WTC11 (cell line): ENCODE results near the gene WDR87. TPM values are rescaled to one million over a fixed set of nuclear protein-coding genes. Genes with fewer than 3 reads are reported as not detected.

Experiments
- ATAC-seq: fragments of 200-7000 bp; cut with Tn5 transposase; 2 replicates; pipeline ENCODE4 v1.10.0; 2021; ENCODE audit warnings: mild to moderate bottlenecking, moderate library complexity
- CTCF ChIA-PET: fragments of 300-600 bp; sonication (Branson Sonifier 250); formaldehyde crosslinking; loops from one replicate; lab custom pipeline; 2021; ENCODE audit warnings: antibody characterized with exemption; lab: Charles Lee
- POLR2A ChIA-PET: fragments of 350-600 bp; sonication (Branson Sonifier 250); formaldehyde crosslinking; loops from one replicate; lab custom pipeline; 2021; ENCODE audit warnings: antibody characterized with exemption; lab: Charles Lee
- DNase-seq: peaks from one replicate; pipeline ENCODE4 v3.0.0; 2021; ENCODE audit warnings: low spot score
- H3K27ac Mint-ChIP-seq: 2 replicates; pipeline ENCODE4 v1.8.0; 2021; ENCODE audit warnings: mixed read lengths
- H3K27me3 Mint-ChIP-seq: 2 replicates; pipeline ENCODE4 v1.8.0; 2021; ENCODE audit warnings: low read depth, mild to moderate bottlenecking, moderate library complexity, mixed read lengths
- H3K36me3 Mint-ChIP-seq: 2 replicates; pipeline ENCODE4 v1.8.0; 2021; ENCODE audit warnings: mixed read lengths
- H3K4me1 Mint-ChIP-seq: 2 replicates; pipeline ENCODE4 v1.8.0; 2022; ENCODE audit warnings: mixed read lengths
- H3K4me3 Mint-ChIP-seq: 2 replicates; pipeline ENCODE4 v1.8.0; 2021; ENCODE audit warnings: mild to moderate bottlenecking, moderate library complexity, mixed read lengths
- H3K9me3 Mint-ChIP-seq: 2 replicates; pipeline ENCODE4 v1.8.0; 2021; ENCODE audit warnings: mixed read lengths
- ATF6 ChIP-seq: sonication (generic); formaldehyde crosslinking; IDR thresholded peaks from 2 replicates; pipeline ENCODE4 v1.8.1; 2023; ENCODE audit warnings: mild to moderate bottlenecking, missing genetic modification reagents
- FOXP1 ChIP-seq: sonication (generic); formaldehyde crosslinking; IDR thresholded peaks from 2 replicates; pipeline ENCODE4 v1.8.0; 2022; ENCODE audit warnings: missing genetic modification reagents, mild to moderate bottlenecking, moderate library complexity, borderline replicate concordance
- FOXP4 ChIP-seq: sonication (generic); formaldehyde crosslinking; IDR thresholded peaks from 2 replicates; pipeline ENCODE4 v1.8.0; 2022; ENCODE audit warnings: mild to moderate bottlenecking, missing genetic modification reagents
- GTF2I ChIP-seq: fragments of 250-450 bp; sonication (Bioruptor Pico); conservative IDR thresholded peaks from 2 replicates; pipeline ENCODE4 v1.4.0; 2021; ENCODE audit warnings: mild to moderate bottlenecking
- JAZF1 ChIP-seq: fragments of 250-450 bp; sonication (Bioruptor Pico); IDR thresholded peaks from 2 replicates; pipeline ENCODE4 v1.9.0; 2021; ENCODE audit warnings: moderate library complexity, mild to moderate bottlenecking, inconsistent platforms
- KAT7 ChIP-seq: sonication (generic); formaldehyde crosslinking; IDR thresholded peaks from 2 replicates; pipeline ENCODE4 v1.8.1; 2023; ENCODE audit warnings: missing genetic modification reagents, mild to moderate bottlenecking, borderline replicate concordance
- PRRX2 ChIP-seq: fragments of 250-450 bp; sonication (Bioruptor Pico); IDR thresholded peaks from 2 replicates; pipeline ENCODE4 v1.8.0; 2021; ENCODE audit warnings: mild to moderate bottlenecking
- TEAD1 ChIP-seq: sonication (generic); formaldehyde crosslinking; IDR thresholded peaks from 2 replicates; pipeline ENCODE4 v1.8.0; 2022; ENCODE audit warnings: mild to moderate bottlenecking, missing genetic modification reagents
- ZNF121 ChIP-seq: sonication (generic); formaldehyde crosslinking; IDR thresholded peaks from 2 replicates; pipeline ENCODE4 v1.8.0; 2023; ENCODE audit warnings: missing genetic modification reagents
- ZNF219 ChIP-seq: sonication (generic); formaldehyde crosslinking; IDR thresholded peaks from 2 replicates; pipeline ENCODE4 v1.8.0; 2023; ENCODE audit warnings: missing genetic modification reagents, mild to moderate bottlenecking, borderline replicate concordance
- total RNA-seq: library from RNA; stranded (reverse); gene quantifications from 3 replicates; pipeline ENCODE4 v1.2.3, GENCODE V29; 2021
- TF ChIP-seq, protein P1 (sequence below): fragments of 250-450 bp; sonication (Bioruptor Pico); IDR thresholded peaks from 2 replicates; pipeline ENCODE4 v1.9.0; 2021; ENCODE audit warnings: mild to moderate bottlenecking, borderline replicate concordance

WDR87 gene
- total RNA-seq, 1 experiment from 2014 or later: not detected

- TF ChIP-seq, protein P1, sequence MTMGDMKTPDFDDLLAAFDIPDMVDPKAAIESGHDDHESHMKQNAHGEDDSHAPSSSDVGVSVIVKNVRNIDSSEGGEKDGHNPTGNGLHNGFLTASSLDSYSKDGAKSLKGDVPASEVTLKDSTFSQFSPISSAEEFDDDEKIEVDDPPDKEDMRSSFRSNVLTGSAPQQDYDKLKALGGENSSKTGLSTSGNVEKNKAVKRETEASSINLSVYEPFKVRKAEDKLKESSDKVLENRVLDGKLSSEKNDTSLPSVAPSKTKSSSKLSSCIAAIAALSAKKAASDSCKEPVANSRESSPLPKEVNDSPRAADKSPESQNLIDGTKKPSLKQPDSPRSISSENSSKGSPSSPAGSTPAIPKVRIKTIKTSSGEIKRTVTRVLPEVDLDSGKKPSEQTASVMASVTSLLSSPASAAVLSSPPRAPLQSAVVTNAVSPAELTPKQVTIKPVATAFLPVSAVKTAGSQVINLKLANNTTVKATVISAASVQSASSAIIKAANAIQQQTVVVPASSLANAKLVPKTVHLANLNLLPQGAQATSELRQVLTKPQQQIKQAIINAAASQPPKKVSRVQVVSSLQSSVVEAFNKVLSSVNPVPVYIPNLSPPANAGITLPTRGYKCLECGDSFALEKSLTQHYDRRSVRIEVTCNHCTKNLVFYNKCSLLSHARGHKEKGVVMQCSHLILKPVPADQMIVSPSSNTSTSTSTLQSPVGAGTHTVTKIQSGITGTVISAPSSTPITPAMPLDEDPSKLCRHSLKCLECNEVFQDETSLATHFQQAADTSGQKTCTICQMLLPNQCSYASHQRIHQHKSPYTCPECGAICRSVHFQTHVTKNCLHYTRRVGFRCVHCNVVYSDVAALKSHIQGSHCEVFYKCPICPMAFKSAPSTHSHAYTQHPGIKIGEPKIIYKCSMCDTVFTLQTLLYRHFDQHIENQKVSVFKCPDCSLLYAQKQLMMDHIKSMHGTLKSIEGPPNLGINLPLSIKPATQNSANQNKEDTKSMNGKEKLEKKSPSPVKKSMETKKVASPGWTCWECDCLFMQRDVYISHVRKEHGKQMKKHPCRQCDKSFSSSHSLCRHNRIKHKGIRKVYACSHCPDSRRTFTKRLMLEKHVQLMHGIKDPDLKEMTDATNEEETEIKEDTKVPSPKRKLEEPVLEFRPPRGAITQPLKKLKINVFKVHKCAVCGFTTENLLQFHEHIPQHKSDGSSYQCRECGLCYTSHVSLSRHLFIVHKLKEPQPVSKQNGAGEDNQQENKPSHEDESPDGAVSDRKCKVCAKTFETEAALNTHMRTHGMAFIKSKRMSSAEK (CRISPR knock-in tag): no peak
- TF ChIP-seq TEAD1 (CRISPR knock-in tag) (no peak), ZNF121 (CRISPR knock-in tag) (no peak), PRRX2 (CRISPR knock-in tag) (no peak)
- TF ChIP-seq, all 79 proteins: peak for 0
Measured at GRCh38 chr19:37896180-37896579, 10.2 kb downstream of the WDR87 start (continued).

DNA sequence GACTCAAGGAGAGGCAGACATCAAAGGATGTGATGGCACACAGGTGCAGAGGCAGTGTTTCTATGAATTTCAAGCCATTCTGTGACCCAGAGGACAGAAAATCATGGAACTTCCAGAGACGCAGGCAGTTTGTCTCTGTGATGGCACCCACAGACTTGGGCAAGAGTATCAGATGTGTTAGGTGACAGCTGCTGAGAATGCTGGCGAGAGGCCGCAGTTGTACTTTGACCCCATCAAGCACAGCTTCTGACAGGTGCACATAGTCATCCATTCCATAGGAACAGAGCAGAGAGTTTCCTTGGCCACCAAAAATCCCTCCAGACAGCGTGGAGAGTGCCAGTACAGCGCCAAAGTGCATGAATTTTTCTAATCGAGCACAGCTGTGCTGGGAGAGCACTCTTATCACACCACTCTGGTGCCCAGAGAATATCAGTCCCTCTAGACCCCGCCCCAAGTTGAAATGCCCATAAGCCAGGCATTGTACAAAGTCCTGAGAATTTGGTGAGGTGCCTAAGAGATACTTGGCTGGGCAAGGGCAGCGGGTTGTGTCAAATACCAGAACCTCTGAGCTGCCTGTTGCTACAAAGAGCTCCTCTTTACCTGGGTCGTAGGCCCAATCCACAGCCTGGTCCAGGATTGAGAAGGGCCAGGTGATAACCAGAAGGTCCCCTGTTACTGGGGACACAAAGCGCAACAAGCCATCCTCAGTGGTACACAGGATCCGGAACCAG lies 12.4 kb downstream of the WDR87 start:
- ATAC-seq: no peak
- Mint-ChIP-seq H3K27ac (no peak overlapping the region), H3K4me1 (peaks cover 3% of the 10 kb centered on the region), H3K9me3 (peaks cover 4% of the 10 kb centered on the region; the same call in 1 of the 2 replicates), H3K27me3 (peaks cover 7% of the 10 kb centered on the region), H3K4me3 (no peak overlapping the region), H3K36me3 (no peaks in the 10 kb centered on the region)
- TF ChIP-seq ATF6 (CRISPR knock-in tag) (no peak), FOXP1 (CRISPR knock-in tag) (no peak)
- TF ChIP-seq, all 79 proteins: peak for 0
- no peak for DNase-seq
- ChIA-PET POLR2A (no interaction called here), CTCF (interaction anchor here (1.6 kb wide), 1 partner anchor 248 kb away, joined by 4 read pairs; no protein-coding TSS in a partner anchor)

DNA sequence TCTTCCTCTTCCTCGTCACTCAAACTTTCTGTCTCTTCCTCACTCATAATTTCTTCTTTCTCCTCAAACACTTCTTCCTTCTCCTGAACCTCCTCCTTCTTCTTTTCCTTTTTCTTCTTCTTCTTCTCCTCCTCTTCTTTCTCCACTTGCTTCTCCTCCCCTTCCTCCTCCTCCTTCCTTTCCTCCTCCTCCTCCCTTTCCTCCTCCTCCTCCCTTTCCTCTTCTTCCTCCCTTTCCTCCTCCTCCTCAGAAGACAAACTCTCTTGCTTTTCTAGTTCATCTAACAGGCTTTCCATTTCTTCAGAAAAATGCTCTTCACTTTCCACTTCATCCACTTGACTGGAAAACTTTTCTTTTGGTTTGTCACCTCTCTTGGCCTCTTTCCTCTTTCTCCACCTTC lies 19.8 kb downstream of the WDR87 start:
- Mint-ChIP-seq H3K27ac (no peak overlapping the region), H3K9me3 (peaks cover 17% of the 10 kb centered on the region), H3K36me3 (peaks cover 5% of the 10 kb centered on the region)
- ATAC-seq (no peak), DNase-seq (no peak)
- TF ChIP-seq FOXP4 (CRISPR knock-in tag) (no peak), ZNF219 (CRISPR knock-in tag) (no peak), TEAD1 (CRISPR knock-in tag) (no peak), KAT7 (CRISPR knock-in tag) (no peak), JAZF1 (CRISPR knock-in tag) (no peak), GTF2I (CRISPR knock-in tag) (no peak)
- TF ChIP-seq, all 79 proteins: peak for 0
- Mint-ChIP-seq H3K4me3 (no peak overlapping the region), H3K4me1 (no peaks in the 10 kb centered on the region), H3K27me3 (peaks cover 20% of the 10 kb centered on the region)
- CTCF ChIA-PET: interaction anchor here (1.0 kb wide), 1 partner anchor 16 kb away, joined by 4 read pairs; no protein-coding TSS in a partner anchor
- POLR2A ChIA-PET: no interaction called here
